ENCODE data around the gene TMEM170A. TPM values are rescaled to one million over a fixed set of nuclear protein-coding genes. Genes with fewer than 3 reads are reported as not detected.

Gene TMEM170A
- total and polyA plus RNA-seq, 4 experiments from 2014 or later, result 40.6 to 54.3 (median 47.4) TPM

GRCh38 chr16:75416904-75417565 lies 47.5 kb downstream of the TMEM170A start:
- ChIA-PET CTCF (ENCODE audit: partially characterized antibody) (interaction anchor here (0.8 kb wide), 1 partner anchor 48 kb away, joined by 3 read pairs; the partner anchor contains the start of gene TMEM170A), POLR2A (ENCODE audit: partially characterized antibody) (no interaction called here)
- Mint-ChIP-seq H3K9me3 (no peaks in the 10 kb centered on the region), H3K36me3 (peaks cover 9 to 12% of the 10 kb centered on the region in 2 donors), H3K4me1 (peaks cover 19 to 29% (median 26%) of the 10 kb centered on the region in 4 donors), H3K4me3 (peak overlapping the region in 1 of 8 donors; percentile 10), H3K27ac (peak overlapping the region in 1 of 7 donors; percentile 1), H3K27me3 (no peaks in the 10 kb centered on the region)
- Histone ChIP-seq H3K4me1 (ENCODE audit: insufficient read depth, low read length) (peaks cover 18% of the 10 kb centered on the region), H3K4me3 (ENCODE audit: low read length in 2 of 2) (no peak overlapping the region), H3K9me3 (ENCODE audit: control insufficient read depth in 1 of 2, low read length in 2 of 2) (no peaks in the 10 kb centered on the region), H3K27ac (ENCODE audit: low read depth, low read length) (no peak overlapping the region), H3K27me3 (ENCODE audit: insufficient read depth, low read length) (no peaks in the 10 kb centered on the region), H3K36me3 (ENCODE audit: insufficient read depth, low read length) (peaks cover 5% of the 10 kb centered on the region)
- intact Hi-C loops (cut with micrococcal nuclease), result no loop called here
- DNase-seq, result no peak

GRCh38 chr16:75415169-75415905 lies 49.2 kb downstream of the TMEM170A start:
- Mint-ChIP-seq H3K4me3 (no peak overlapping the region), H3K27ac (peak overlapping the region in 3 of 7 donors; percentile 52 to 84 (median 71)), H3K9me3 (no peaks in the 10 kb centered on the region), H3K36me3 (peaks cover 17 to 22% of the 10 kb centered on the region in 2 donors), H3K4me1 (peaks cover 9 to 18% (median 11%) of the 10 kb centered on the region in 4 donors), H3K27me3 (no peaks in the 10 kb centered on the region)
- H3K4me1 ChIP-seq (ENCODE audit: insufficient read depth, low read length), result peaks cover 3% of the 10 kb centered on the region
- ChIA-PET POLR2A (ENCODE audit: partially characterized antibody) (no interaction called here), CTCF (ENCODE audit: partially characterized antibody) (interaction anchor here (1.2 to 1.3 kb wide), 2 partner anchors 181 to 215 kb away, joined by 3 to 4 read pairs; no protein-coding TSS in a partner anchor)
- no peak for DNase-seq
- no peaks in the 10 kb centered on the region for H3K27me3 ChIP-seq (ENCODE audit: insufficient read depth, low read length)
- no peaks in the 10 kb centered on the region for H3K9me3 ChIP-seq (ENCODE audit: control insufficient read depth in 1 of 2, low read length in 2 of 2)
- no peak overlapping the region for H3K4me3 ChIP-seq (ENCODE audit: low read length in 2 of 2)
- intact Hi-C loops (cut with micrococcal nuclease), result no loop called here
- H3K36me3 ChIP-seq (ENCODE audit: insufficient read depth, low read length), result peaks cover 8% of the 10 kb centered on the region
- H3K27ac ChIP-seq (ENCODE audit: low read depth, low read length), result no peak overlapping the region

- ChIA-PET CTCF (ENCODE audit: partially characterized antibody) (interaction anchor here (1.0 kb wide), 1 partner anchor 20 kb away, joined by 3 read pairs; no protein-coding TSS in a partner anchor), POLR2A (ENCODE audit: partially characterized antibody) (no interaction called here)
- intact Hi-C loops (cut with micrococcal nuclease), result no loop called here
Measured at GRCh38 chr16:75413951-75414350, 50.5 kb downstream of the TMEM170A start.

GRCh38 chr16:75406943-75407342 lies 57.5 kb downstream of the TMEM170A start:
- H3K27me3 Mint-ChIP-seq, result no peaks in the 10 kb centered on the region
- ChIA-PET CTCF (ENCODE audit: partially characterized antibody) (interaction anchor here (10.7 to 10.9 kb wide), 2 partner anchors 173 to 208 kb away, joined by 118 to 156 read pairs; no protein-coding TSS in a partner anchor), POLR2A (ENCODE audit: partially characterized antibody) (no interaction called here)
- H3K27ac Mint-ChIP-seq, result no peak overlapping the region
- H3K9me3 ChIP-seq (ENCODE audit: control insufficient read depth in 1 of 2, low read length in 2 of 2), result no peaks in the 10 kb centered on the region
- H3K36me3 Mint-ChIP-seq, result peaks cover 30 to 35% of the 10 kb centered on the region in 2 donors
- no peak overlapping the region for H3K27ac ChIP-seq (ENCODE audit: low read depth, low read length)
- H3K4me1 ChIP-seq (ENCODE audit: insufficient read depth, low read length), result no peaks in the 10 kb centered on the region
- no peaks in the 10 kb centered on the region for H3K27me3 ChIP-seq (ENCODE audit: insufficient read depth, low read length)
- peaks cover 0 to under 1% (median 0%) of the 10 kb centered on the region in 4 donors for H3K4me1 Mint-ChIP-seq
- H3K36me3 ChIP-seq (ENCODE audit: insufficient read depth, low read length), result peaks cover 5% of the 10 kb centered on the region
- no peak overlapping the region for H3K4me3 Mint-ChIP-seq
- no peaks in the 10 kb centered on the region for H3K9me3 Mint-ChIP-seq
- DNase-seq, result no peak
- no peak overlapping the region for H3K4me3 ChIP-seq (ENCODE audit: low read length in 2 of 2)
- intact Hi-C loops (cut with micrococcal nuclease), result no loop called here

More at GRCh38 chr16:75413951-75414350, 50.5 kb downstream of the TMEM170A start:
- no peak overlapping the region for H3K4me3 Mint-ChIP-seq
- H3K27ac ChIP-seq (ENCODE audit: low read depth, low read length), result no peak overlapping the region
- peaks cover 5 to 15% (median 7%) of the 10 kb centered on the region in 4 donors for H3K4me1 Mint-ChIP-seq
- H3K36me3 ChIP-seq (ENCODE audit: insufficient read depth, low read length), result peaks cover 11% of the 10 kb centered on the region
- H3K9me3 ChIP-seq (ENCODE audit: control insufficient read depth in 1 of 2, low read length in 2 of 2), result no peaks in the 10 kb centered on the region
- H3K9me3 Mint-ChIP-seq, result no peaks in the 10 kb centered on the region
- no peaks in the 10 kb centered on the region for H3K4me1 ChIP-seq (ENCODE audit: insufficient read depth, low read length)
- H3K4me3 ChIP-seq (ENCODE audit: low read length in 2 of 2), result no peak overlapping the region
- no peak for DNase-seq
- no peak overlapping the region for H3K27ac Mint-ChIP-seq
- H3K36me3 Mint-ChIP-seq, result peaks cover 25 to 28% of the 10 kb centered on the region in 2 donors
- H3K27me3 ChIP-seq (ENCODE audit: insufficient read depth, low read length), result no peaks in the 10 kb centered on the region
- H3K27me3 Mint-ChIP-seq, result no peaks in the 10 kb centered on the region

GRCh38 chr16:75402821-75403475 lies 61.5 kb downstream of the TMEM170A start:
- Mint-ChIP-seq H3K4me3 (no peak overlapping the region), H3K36me3 (peaks cover 14 to 23% of the 10 kb centered on the region in 2 donors), H3K27me3 (no peaks in the 10 kb centered on the region), H3K27ac (peak overlapping the region in 1 of 7 donors; percentile 51), H3K4me1 (peaks cover 0 to 3% (median 1%) of the 10 kb centered on the region in 4 donors), H3K9me3 (no peaks in the 10 kb centered on the region)
- no peak overlapping the region for H3K4me3 ChIP-seq (ENCODE audit: low read length in 2 of 2)
- H3K9me3 ChIP-seq (ENCODE audit: control insufficient read depth in 1 of 2, low read length in 2 of 2), result no peaks in the 10 kb centered on the region
- intact Hi-C loops (cut with micrococcal nuclease), result loop anchor here (1.0 to 2.0 kb wide), 4 partner anchors 18 to 362 kb away; no protein-coding TSS in a partner anchor
- POLR2A ChIA-PET (ENCODE audit: partially characterized antibody), result no interaction called here
- peak in 4 of 5 donors; percentile 23 to 35 (median 32) for DNase-seq
- H3K27me3 ChIP-seq (ENCODE audit: insufficient read depth, low read length), result no peaks in the 10 kb centered on the region
- H3K4me1 ChIP-seq (ENCODE audit: insufficient read depth, low read length), result no peaks in the 10 kb centered on the region
- CTCF ChIA-PET (ENCODE audit: partially characterized antibody), result interaction anchor here (0.9 to 10.9 kb wide), 10 partner anchors 9 to 361 kb away, joined by 4 to 156 read pairs (median 5); no protein-coding TSS in a partner anchor
- no peaks in the 10 kb centered on the region for H3K36me3 ChIP-seq (ENCODE audit: insufficient read depth, low read length)
- H3K27ac ChIP-seq (ENCODE audit: low read depth, low read length), result no peak overlapping the region

- peaks cover 13 to 21% of the 10 kb centered on the region in 2 donors for H3K36me3 Mint-ChIP-seq
- ChIA-PET POLR2A (ENCODE audit: partially characterized antibody) (no interaction called here), CTCF (ENCODE audit: partially characterized antibody) (interaction anchor here (0.9 to 10.9 kb wide), 12 partner anchors 10 to 361 kb away, joined by 3 to 156 read pairs (median 4); partner anchors contain the start of gene CFDP1)
- intact Hi-C loops (cut with micrococcal nuclease), result loop anchor here (2.0 kb wide), 2 partner anchors 19 to 363 kb away; no protein-coding TSS in a partner anchor
- H3K27ac Mint-ChIP-seq, result peak overlapping the region in 1 of 7 donors; percentile 36
- no peak overlapping the region for H3K4me3 Mint-ChIP-seq
- Histone ChIP-seq H3K27me3 (ENCODE audit: insufficient read depth, low read length) (no peaks in the 10 kb centered on the region), H3K4me1 (ENCODE audit: insufficient read depth, low read length) (no peaks in the 10 kb centered on the region), H3K27ac (ENCODE audit: low read depth, low read length) (no peak overlapping the region), H3K9me3 (ENCODE audit: control insufficient read depth in 1 of 2, low read length in 2 of 2) (no peaks in the 10 kb centered on the region), H3K4me3 (ENCODE audit: low read length in 2 of 2) (no peak overlapping the region), H3K36me3 (ENCODE audit: insufficient read depth, low read length) (no peaks in the 10 kb centered on the region)
- no peak for DNase-seq
- no peaks in the 10 kb centered on the region for H3K27me3 Mint-ChIP-seq
- H3K4me1 Mint-ChIP-seq, result peaks cover 0 to 3% (median 2%) of the 10 kb centered on the region in 4 donors
- no peaks in the 10 kb centered on the region for H3K9me3 Mint-ChIP-seq
Measured at GRCh38 chr16:75402159-75402820, 62.2 kb downstream of the TMEM170A start.
